Measurements from ENCODE around the gene LRTM2. TPM values are rescaled to one million over a fixed set of nuclear protein-coding genes. Genes with fewer than 3 reads are reported as not detected.
A peak's percentile ranks its signal among the peaks of the same experiment; 100 is the strongest.

Gene LRTM2
- total and polyA plus RNA-seq, 11 donors, result not detected

GRCh38 chr12:1842183-1842904, 22.0 kb downstream of the LRTM2 start:
- 71 to 82% (median 76%) methylated on average over 16 to 18 of the region's 18 CpGs for WGBS, 4 donors
- DNase-seq, result peak in 1 of 5 donors; percentile 46
- no peak overlapping the region for H3K27ac ChIP-seq

GRCh38 chr12:1842905-1843640, 22.7 kb downstream of the LRTM2 start:
- Histone ChIP-seq H3K4me1 (no peaks in the 10 kb centered on the region), H3K27me3 (peaks cover 0 to 30% (median 2%) of the 10 kb centered on the region in 9 donors), H3K36me3 (no peaks in the 10 kb centered on the region), H3K27ac (no peak overlapping the region), H3K9me3 (no peaks in the 10 kb centered on the region), H3K4me3 (no peak overlapping the region)
- TF ChIP-seq, protein P1, sequence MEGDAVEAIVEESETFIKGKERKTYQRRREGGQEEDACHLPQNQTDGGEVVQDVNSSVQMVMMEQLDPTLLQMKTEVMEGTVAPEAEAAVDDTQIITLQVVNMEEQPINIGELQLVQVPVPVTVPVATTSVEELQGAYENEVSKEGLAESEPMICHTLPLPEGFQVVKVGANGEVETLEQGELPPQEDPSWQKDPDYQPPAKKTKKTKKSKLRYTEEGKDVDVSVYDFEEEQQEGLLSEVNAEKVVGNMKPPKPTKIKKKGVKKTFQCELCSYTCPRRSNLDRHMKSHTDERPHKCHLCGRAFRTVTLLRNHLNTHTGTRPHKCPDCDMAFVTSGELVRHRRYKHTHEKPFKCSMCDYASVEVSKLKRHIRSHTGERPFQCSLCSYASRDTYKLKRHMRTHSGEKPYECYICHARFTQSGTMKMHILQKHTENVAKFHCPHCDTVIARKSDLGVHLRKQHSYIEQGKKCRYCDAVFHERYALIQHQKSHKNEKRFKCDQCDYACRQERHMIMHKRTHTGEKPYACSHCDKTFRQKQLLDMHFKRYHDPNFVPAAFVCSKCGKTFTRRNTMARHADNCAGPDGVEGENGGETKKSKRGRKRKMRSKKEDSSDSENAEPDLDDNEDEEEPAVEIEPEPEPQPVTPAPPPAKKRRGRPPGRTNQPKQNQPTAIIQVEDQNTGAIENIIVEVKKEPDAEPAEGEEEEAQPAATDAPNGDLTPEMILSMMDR (IDR thresholded peaks at IDR 0.05), result no peak
- TF ChIP-seq POLR2A (IDR thresholded peaks at IDR 0.05), result no peak
- ATAC-seq (no peak), DNase-seq (peak in 2 of 5 donors; percentile 5 to 34)
- 72 to 82% (median 74%) methylated on average over 15 to 16 of the region's 16 CpGs for WGBS, 4 donors
- intact Hi-C loops (cut with DNase I), result no loop called here

More at GRCh38 chr12:1842183-1842904, 22.0 kb downstream of the LRTM2 start:
- no peak for TF ChIP-seq POLR2A (IDR thresholded peaks at IDR 0.05)
- TF ChIP-seq, protein P1 (IDR thresholded peaks at IDR 0.05), result no peak
- H3K4me3 ChIP-seq, result no peak overlapping the region
- H3K9me3 ChIP-seq, result no peaks in the 10 kb centered on the region
- peaks cover 0 to 30% (median 2%) of the 10 kb centered on the region in 9 donors for H3K27me3 ChIP-seq
- ATAC-seq, result no peak
- no peaks in the 10 kb centered on the region for H3K4me1 ChIP-seq
- H3K36me3 ChIP-seq, result no peaks in the 10 kb centered on the region
- intact Hi-C loops (cut with DNase I), result no loop called here

DNA sequence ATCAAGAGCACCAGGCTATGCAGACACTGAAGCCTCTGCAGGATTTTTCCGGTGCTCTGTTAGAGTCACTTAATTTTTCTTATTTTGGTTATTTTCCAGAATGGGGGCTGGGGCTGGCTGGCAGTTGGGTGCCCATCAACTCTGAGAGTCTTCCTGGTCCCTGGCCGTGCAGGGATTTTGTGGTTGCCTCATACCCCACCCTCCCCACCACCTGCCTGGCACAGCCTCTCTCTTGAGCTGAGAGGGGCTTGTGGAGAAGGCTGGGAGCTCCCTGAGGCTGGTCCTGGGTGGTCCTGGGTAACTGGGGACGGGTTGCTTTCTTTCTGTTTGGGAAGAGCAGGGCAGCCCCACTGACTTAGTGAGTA, 23.3 kb downstream of the LRTM2 start:
- Histone ChIP-seq H3K27me3 (peaks cover 0 to 30% (median 2%) of the 10 kb centered on the region in 9 donors), H3K36me3 (no peaks in the 10 kb centered on the region), H3K9me3 (no peaks in the 10 kb centered on the region), H3K4me1 (no peaks in the 10 kb centered on the region), H3K4me3 (no peak overlapping the region), H3K27ac (no peak overlapping the region)
- TF ChIP-seq, protein P1 (IDR thresholded peaks at IDR 0.05), result no peak
- no peak for TF ChIP-seq POLR2A (IDR thresholded peaks at IDR 0.05)
- 70 to 86% (median 75%) methylated on average over 2 to 3 of the region's 3 CpGs for WGBS, 4 donors
- no peak for ATAC-seq
- peak in 2 of 5 donors; percentile 3 to 21 for DNase-seq
- intact Hi-C loops (cut with DNase I), result no loop called here

DNA sequence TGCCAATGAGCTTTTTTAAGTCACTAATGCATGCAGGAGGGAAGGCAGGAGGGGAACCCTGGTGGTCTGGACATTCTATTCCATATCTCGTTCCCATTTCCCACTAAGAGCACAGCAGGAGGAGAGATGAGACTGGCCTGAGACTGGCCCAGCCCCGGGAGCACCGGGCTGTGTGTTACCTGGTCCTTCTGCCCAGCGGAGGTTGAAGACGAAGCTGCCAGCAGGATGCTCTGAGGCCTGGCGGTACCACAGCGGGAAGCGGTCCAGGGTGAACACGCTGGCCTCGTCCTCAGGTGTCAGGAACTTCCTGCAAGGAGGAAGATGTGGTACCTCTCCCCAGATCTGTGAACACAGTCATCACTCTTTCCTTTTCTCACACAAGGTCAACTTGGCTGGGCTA, 23.9 kb downstream of the LRTM2 start:
- Histone ChIP-seq H3K9me3 (no peaks in the 10 kb centered on the region), H3K36me3 (no peaks in the 10 kb centered on the region), H3K4me3 (no peak overlapping the region), H3K4me1 (no peaks in the 10 kb centered on the region), H3K27me3 (peaks cover 0 to 30% (median 2%) of the 10 kb centered on the region in 9 donors), H3K27ac (no peak overlapping the region)
- TF ChIP-seq POLR2A (IDR thresholded peaks at IDR 0.05), result no peak
- TF ChIP-seq, protein P1 (IDR thresholded peaks at IDR 0.05), result no peak
- 67 to 78% (median 73%) methylated on average over 10 of the region's 10 CpGs for WGBS, 4 donors
- intact Hi-C loops (cut with DNase I), result no loop called here
- DNase-seq (peak in 1 of 5 donors; percentile 8), ATAC-seq (no peak)
